Keratinocyte (primary cell): Measurements from ENCODE around the gene EIF6. TPM values are rescaled to one million over a fixed set of nuclear protein-coding genes. Genes with fewer than 3 reads are reported as not detected.

Experiments
- DNase-seq: peaks from one replicate; pipeline ENCODE4 v3.0.0-alpha.2; 2011; ENCODE audit warnings: low read depth, missing footprints, low spot score
- FAIRE-seq: peaks from 2 replicates; lab custom pipeline; 2011; peaks lifted over from hg19 to GRCh38; lab: Jason Lieb, UNC
- H2AFZ ChIP-seq: 2 replicates; pipeline ENCODE4 v1.6.0; 2012; ENCODE audit warnings: low read length, control low read depth, inconsistent platforms; ENCODE audit not compliant: control insufficient read depth
- H3K27ac ChIP-seq: 2 replicates; pipeline ENCODE4 v1.5.1; 2011; ENCODE audit warnings: low read length; ENCODE audit not compliant: control insufficient read depth, insufficient read depth
- H3K27me3 ChIP-seq: 3 replicates; pipeline ENCODE4 v1.6.0; 2011; ENCODE audit warnings: low read length; ENCODE audit not compliant: control insufficient read depth, insufficient read depth; ENCODE audit errors: extremely low read depth
- H3K36me3 ChIP-seq, 2 experiments: 2 replicates in 1 of 2; 3 replicates in 1 of 2; pipeline ENCODE4 v1.5.1; 2011; ENCODE audit warnings: low read length in 2 of 2, mild to moderate bottlenecking in 1 of 2; ENCODE audit not compliant: control insufficient read depth in 2 of 2, insufficient read depth in 2 of 2; ENCODE audit errors: extremely low read depth in 1 of 2
- H3K4me1 ChIP-seq: 3 replicates; pipeline ENCODE4 v1.5.1; 2011; ENCODE audit warnings: low read length; ENCODE audit not compliant: control insufficient read depth, insufficient read depth; ENCODE audit errors: extremely low read depth
- H3K4me2 ChIP-seq: 3 replicates; pipeline ENCODE4 v1.6.0; 2011; ENCODE audit warnings: low read depth, low read length; ENCODE audit not compliant: control insufficient read depth, insufficient read depth; ENCODE audit errors: extremely low read depth
- H3K4me3 ChIP-seq, 3 experiments: fragments of 200-600 bp in 1 of 3; sonication (generic) in 1 of 3; 2 replicates in 2 of 3; 3 replicates in 1 of 3; pipeline ENCODE4 v1.5.1; 2011 to 2016; ENCODE audit warnings: low read length in 3 of 3, mild to moderate bottlenecking in 3 of 3, control low read depth in 2 of 3, inconsistent platforms in 1 of 3, low read depth in 1 of 3, mixed read lengths in 1 of 3, mixed run types in 1 of 3, moderate library complexity in 1 of 3; ENCODE audit not compliant: control insufficient read depth in 2 of 3, insufficient read depth in 2 of 3; ENCODE audit errors: extremely low read depth in 1 of 3
- H3K79me2 ChIP-seq: 2 replicates; pipeline ENCODE4 v1.6.0; 2012; ENCODE audit warnings: low read length; ENCODE audit not compliant: control insufficient read depth, insufficient read depth
- H3K9ac ChIP-seq: 3 replicates; pipeline ENCODE4 v1.6.0; 2011; ENCODE audit warnings: low read length; ENCODE audit not compliant: control insufficient read depth, insufficient read depth; ENCODE audit errors: extremely low read depth
- H3K9me1 ChIP-seq: 3 replicates; pipeline ENCODE4 v1.6.0; 2011; ENCODE audit warnings: low read length; ENCODE audit not compliant: control insufficient read depth, insufficient read depth; ENCODE audit errors: extremely low read depth
- H3K9me3 ChIP-seq: 2 replicates; pipeline ENCODE4 v1.5.1; 2012; ENCODE audit warnings: low read depth, low read length; ENCODE audit not compliant: control insufficient read depth
- H4K20me1 ChIP-seq: 3 replicates; pipeline ENCODE4 v1.6.0; 2011; ENCODE audit warnings: low read length; ENCODE audit not compliant: control insufficient read depth, insufficient read depth; ENCODE audit errors: extremely low read depth
- CTCF ChIP-seq, 3 experiments: IDR thresholded peaks in 1 of 3; conservative IDR thresholded peaks in 1 of 3; optimal IDR thresholded peaks in 1 of 3; 2 replicates in 2 of 3; 3 replicates in 1 of 3; pipeline versions ENCODE3 to v1.5.1; 2011; ENCODE audit warnings: low read length in 3 of 3, mild to moderate bottlenecking in 3 of 3, moderate library complexity in 2 of 3, control low read depth in 1 of 3, inconsistent platforms in 1 of 3; ENCODE audit not compliant: insufficient read depth in 2 of 3; ENCODE audit errors: extremely low read depth in 1 of 3
- EZH2 ChIP-seq: IDR thresholded peaks from one replicate; pipeline ENCODE4 v1.6.1; 2012; ENCODE audit warnings: inconsistent platforms, mild to moderate bottlenecking, low read length, moderate library complexity
- dilution Hi-C: fragments of 300-500 bp; cut with MboI; formaldehyde crosslinking; loops from one replicate; pipeline ENCODE4 v1.7.0; 2020; ENCODE audit warnings: low sequenced_read_pairs; ENCODE audit not compliant: extremely low pct_ligation_motif_present
- polyA plus RNA-seq, 5 experiments: library from polyadenylated mRNA; depleted of rRNA in 3 of 5; stranded (reverse) in 3 of 5; stranded (forward) in 1 of 5; unstranded in 1 of 5; fragments of >200 nt; gene quantifications; 1 replicate in 1 of 5; 2 replicates in 3 of 5; 3 replicates in 1 of 5; pipeline versions ENCODE4 v1.2.1 to v1.2.3, GENCODE V29; 2011 to 2012; ENCODE audit warnings: missing spikeins in 2 of 5, low read depth in 1 of 5, low replicate concordance in 1 of 5

Gene EIF6
- polyA plus RNA-seq, 1 donor (not counting 4 experiments of a cell fraction or from before 2014, with no cell fraction given), result 206 TPM

GRCh38 chr20:35285806-35286076 lies 1.2 kb upstream of the EIF6 start:
- FAIRE-seq (peak; percentile 83), DNase-seq (peak; percentile 85)
- Histone ChIP-seq H3K36me3 (peaks cover 2 to 25% of the 10 kb centered on the region in 2 experiments), H3K4me1 (peaks cover 22% of the 10 kb centered on the region), H3K9me1 (no peaks in the 10 kb centered on the region), H3K9me3 (no peaks in the 10 kb centered on the region), H3K4me3 (peak overlapping the region in 1 of 3 experiments; percentile 85), H4K20me1 (no peaks in the 10 kb centered on the region), H2AFZ (no peak overlapping the region), H3K27ac (peak overlapping the region; percentile 85), H3K27me3 (no peaks in the 10 kb centered on the region), H3K79me2 (peaks cover 34% of the 10 kb centered on the region), H3K9ac (no peak overlapping the region), H3K4me2 (peak overlapping the region; percentile 92)
- dilution Hi-C loops, result no loop called here
- TF ChIP-seq EZH2, result no peak
- TF ChIP-seq CTCF (optimal IDR thresholded peaks at IDR 0.05 in 1 of 3, IDR thresholded peaks at IDR 0.05 in 1 of 3, conservative IDR thresholded peaks at IDR 0.05 in 1 of 3; ENCODE audit: extremely low read depth in 1 of 3, insufficient read depth in 2 of 3, low read length in 3 of 3), result no peak

- Histone ChIP-seq H3K27ac (peak overlapping the region; percentile 85), H3K79me2 (peaks cover 37% of the 10 kb centered on the region), H3K27me3 (no peaks in the 10 kb centered on the region), H3K4me3 (peak overlapping the region; percentile 76 to 85 (median 80)), H3K4me2 (peak overlapping the region; percentile 92), H3K9ac (peak overlapping the region; percentile 85), H2AFZ (peak overlapping the region; percentile 92), H4K20me1 (no peaks in the 10 kb centered on the region), H3K9me3 (no peaks in the 10 kb centered on the region), H3K9me1 (no peaks in the 10 kb centered on the region), H3K36me3 (peaks cover 4 to 31% of the 10 kb centered on the region in 2 experiments), H3K4me1 (peaks cover 23% of the 10 kb centered on the region)
- FAIRE-seq (no peak), DNase-seq (no peak)
- TF ChIP-seq CTCF (optimal IDR thresholded peaks at IDR 0.05 in 1 of 3, IDR thresholded peaks at IDR 0.05 in 1 of 3, conservative IDR thresholded peaks at IDR 0.05 in 1 of 3; ENCODE audit: extremely low read depth in 1 of 3, insufficient read depth in 2 of 3, low read length in 3 of 3) (no peak), EZH2 (no peak)
- dilution Hi-C loops, result no loop called here
Measured at GRCh38 chr20:35284992-35285805, 627 bp upstream of the EIF6 start.
